Gastroesophageal sphincter (tissue), 4 donors: Measurements from ENCODE around the gene FCRL5. TPM values are rescaled to one million over a fixed set of nuclear protein-coding genes. Genes with fewer than 3 reads are reported as not detected.
A peak's percentile ranks its signal among the peaks of the same experiment; 100 is the strongest.

Source experiments
- ATAC-seq: fragments of 150-250 bp; one replicate; pipeline ENCODE4 v1.9.1; 2016; ENCODE audit warnings: mild to moderate bottlenecking, moderate library complexity
- H3K27ac ChIP-seq, 4 donors: fragments of 200-600 bp; sonication (generic) in 3 of 4; 1 replicate in 3 of 4; 2 replicates in 1 of 4; pipeline ENCODE4 v1.5.1; 2016 to 2019
- H3K27me3 ChIP-seq: fragments of 200-600 bp; sonication (generic); one replicate; pipeline ENCODE4 v1.5.1; 2019
- H3K36me3 ChIP-seq, 2 donors: fragments of 200-600 bp; sonication (generic); one replicate each; pipeline ENCODE4 v1.5.1; 2019; ENCODE audit warnings: control low read depth in 1 of 2
- H3K4me1 ChIP-seq, 3 donors: fragments of 200-600 bp; sonication (generic); 1 replicate in 2 of 3; 2 replicates in 1 of 3; pipeline ENCODE4 v1.5.1; 2016 to 2019; ENCODE audit warnings: control low read depth in 2 of 3
- H3K4me3 ChIP-seq, 2 donors: fragments of 200-600 bp; sonication (generic); one replicate each; pipeline ENCODE4 v1.5.1; 2019; ENCODE audit warnings: mild to moderate bottlenecking in 1 of 2, moderate library complexity in 1 of 2
- H3K9me3 ChIP-seq, 3 donors: fragments of 200-600 bp; sonication (generic); one replicate each; pipeline ENCODE4 v1.5.1; 2017 to 2019; ENCODE audit warnings: control low read depth in 2 of 3
- CTCF ChIP-seq, 4 experiments: fragments of 200-600 bp in 2 of 4; fragments of 450-650 bp in 2 of 4; sonication (generic) in 1 of 4; IDR thresholded peaks; one replicate each; pipeline ENCODE4 v1.5.1; 2017 to 2019; ENCODE audit warnings: antibody characterized with exemption in 4 of 4, mild to moderate bottlenecking in 2 of 4, moderate library complexity in 2 of 4
- EP300 ChIP-seq: sonication (generic); formaldehyde crosslinking; IDR thresholded peaks from one replicate; pipeline ENCODE4 v1.6.1; 2017; ENCODE audit warnings: antibody characterized with exemption, mild to moderate bottlenecking
- POLR2A ChIP-seq, 2 donors: fragments of 450-650 bp; IDR thresholded peaks; one replicate each; pipeline ENCODE4 v1.6.1; 2017; ENCODE audit warnings: antibody characterized with exemption in 2 of 2, mild to moderate bottlenecking in 2 of 2, moderate library complexity in 1 of 2
- POLR2AphosphoS5 ChIP-seq: sonication (generic); formaldehyde crosslinking; IDR thresholded peaks from one replicate; pipeline ENCODE4 v1.6.1; 2017; ENCODE audit warnings: antibody characterized with exemption
- WGBS, 2 donors: methylation state at CpG; one replicate each; pipeline ENCODE4 v1.1.5; 2018; ENCODE audit warnings: low coverage in 1 of 2; 5-methylcytosine and 5-hydroxymethylcytosine counted together
- total RNA-seq, 4 donors: library from RNA; depleted of rRNA; stranded (reverse); fragments of >200 nt; gene quantifications; one replicate each; pipeline ENCODE4 v1.1.0, GENCODE V29; 2016

Gene FCRL5
- total RNA-seq, 4 donors from 2014 or later, result 0.05 to 0.13 TPM; not detected in 2

GRCh38 chr1:157499521-157499920 lies 52.8 kb downstream of the FCRL5 start:
- WGBS, 2 donors, result 73 to 78% methylated on average over 2 to 3 of the region's 8 CpGs
- Histone ChIP-seq H3K9me3 (no peaks in the 10 kb centered on the region), H3K4me1 (no peaks in the 10 kb centered on the region), H3K27ac (no peak overlapping the region), H3K27me3 (peaks cover 10% of the 10 kb centered on the region), H3K36me3 (no peaks in the 10 kb centered on the region), H3K4me3 (no peak overlapping the region)
- TF ChIP-seq POLR2A (IDR thresholded peaks at IDR 0.05) (no peak), CTCF (IDR thresholded peaks at IDR 0.05) (no peak), POLR2AphosphoS5 (no peak), EP300 (no peak)
- ATAC-seq, result no peak

- H3K27me3 ChIP-seq, result peaks cover 15% of the 10 kb centered on the region
- H3K27ac ChIP-seq, result no peak overlapping the region
- no peaks in the 10 kb centered on the region for H3K9me3 ChIP-seq
- TF ChIP-seq POLR2A (IDR thresholded peaks at IDR 0.05) (no peak), POLR2AphosphoS5 (no peak), CTCF (IDR thresholded peaks at IDR 0.05) (no peak), EP300 (no peak)
- no peaks in the 10 kb centered on the region for H3K4me1 ChIP-seq
- 59% methylated on average over 2 of the region's 2 CpGs; no CpG with 5 or more reads in 1 of the 2 donors for WGBS, 2 donors
- no peak for ATAC-seq
- no peaks in the 10 kb centered on the region for H3K36me3 ChIP-seq
- no peak overlapping the region for H3K4me3 ChIP-seq
Observed at GRCh38 chr1:157498736-157499090, 53.6 kb downstream of the FCRL5 start.

GRCh38 chr1:157497987-157498735 lies 54.2 kb downstream of the FCRL5 start:
- H3K36me3 ChIP-seq, result no peaks in the 10 kb centered on the region
- no peak for ATAC-seq
- no peak overlapping the region for H3K27ac ChIP-seq
- no peaks in the 10 kb centered on the region for H3K4me1 ChIP-seq
- WGBS, 2 donors, result 49 to 65% methylated on average over 2 of the region's 3 CpGs
- TF ChIP-seq POLR2AphosphoS5, result no peak
- TF ChIP-seq CTCF (IDR thresholded peaks at IDR 0.05), result no peak
- peaks cover 15% of the 10 kb centered on the region for H3K27me3 ChIP-seq
- H3K4me3 ChIP-seq, result no peak overlapping the region
- H3K9me3 ChIP-seq, result no peaks in the 10 kb centered on the region

- ATAC-seq, result no peak
- Histone ChIP-seq H3K27ac (no peak overlapping the region), H3K27me3 (peaks cover 15% of the 10 kb centered on the region), H3K9me3 (no peaks in the 10 kb centered on the region), H3K4me1 (no peaks in the 10 kb centered on the region), H3K36me3 (no peaks in the 10 kb centered on the region), H3K4me3 (no peak overlapping the region)
- 89% methylated on average over 1 of the region's 1 CpG; no CpG with 5 or more reads in 1 of the 2 donors for WGBS, 2 donors
- no peak for TF ChIP-seq POLR2A (IDR thresholded peaks at IDR 0.05)
- TF ChIP-seq POLR2AphosphoS5, result no peak
Observed at GRCh38 chr1:157497284-157497683, 55.0 kb downstream of the FCRL5 start.

- 11 to 20% methylated on average over 5 of the region's 5 CpGs for WGBS, 2 donors
- H3K9me3 ChIP-seq, result no peaks in the 10 kb centered on the region
- H3K36me3 ChIP-seq, result no peaks in the 10 kb centered on the region
- TF ChIP-seq POLR2AphosphoS5, result no peak
- TF ChIP-seq CTCF (IDR thresholded peaks at IDR 0.05), result peak; percentile 41 to 85 (median 66)
- TF ChIP-seq EP300, result no peak
- no peak for TF ChIP-seq POLR2A (IDR thresholded peaks at IDR 0.05)
- H3K27me3 ChIP-seq, result peaks cover 15% of the 10 kb centered on the region
- no peak overlapping the region for H3K27ac ChIP-seq
- H3K4me1 ChIP-seq, result no peaks in the 10 kb centered on the region
- ATAC-seq, result no peak
- H3K4me3 ChIP-seq, result no peak overlapping the region
Observed at GRCh38 chr1:157496121-157496526, 56.2 kb downstream of the FCRL5 start.
